ENCODE data around the gene ZDHHC5. TPM values are rescaled to one million over a fixed set of nuclear protein-coding genes. Genes with fewer than 3 reads are reported as not detected.
"Not testable (repeated sequence)": the region's sequence is repeated elsewhere in the genome, so short reads cannot be mapped to it uniquely, and the experiment has no call there.

ZDHHC5 gene
- total RNA-seq, 1 donor from 2014 or later: 79.8 TPM

- Histone ChIP-seq H3K4me3 (no peak overlapping the region), H3K27ac (no peak overlapping the region), H3K27me3 (no peaks in the 10 kb centered on the region), H3K36me3 (peaks cover 69% of the 10 kb centered on the region), H3K4me1 (peaks cover 23% of the 10 kb centered on the region), H3K9me3 (no peaks in the 10 kb centered on the region)
- TF ChIP-seq CTCF (IDR thresholded peaks at IDR 0.05): no peak
- intact Hi-C loops (cut with DNase I): no loop called here
- no peak for ATAC-seq
- no peak for DNase-seq
These were observed 11.5 kb downstream of the ZDHHC5 start for GRCh38 chr11:57679396-57679795.

GRCh38 chr11:57680552-57680874 lies 12.6 kb downstream of the ZDHHC5 start:
- Histone ChIP-seq H3K27me3 (no peaks in the 10 kb centered on the region), H3K4me1 (peaks cover 21% of the 10 kb centered on the region), H3K36me3 (peaks cover 71% of the 10 kb centered on the region), H3K9me3 (no peaks in the 10 kb centered on the region), H3K27ac (no peak overlapping the region), H3K4me3 (no peak overlapping the region)
- intact Hi-C loops (cut with DNase I): no loop called here
- no peak for DNase-seq
- no peak for TF ChIP-seq CTCF (IDR thresholded peaks at IDR 0.05)
- ATAC-seq: no peak

DNA sequence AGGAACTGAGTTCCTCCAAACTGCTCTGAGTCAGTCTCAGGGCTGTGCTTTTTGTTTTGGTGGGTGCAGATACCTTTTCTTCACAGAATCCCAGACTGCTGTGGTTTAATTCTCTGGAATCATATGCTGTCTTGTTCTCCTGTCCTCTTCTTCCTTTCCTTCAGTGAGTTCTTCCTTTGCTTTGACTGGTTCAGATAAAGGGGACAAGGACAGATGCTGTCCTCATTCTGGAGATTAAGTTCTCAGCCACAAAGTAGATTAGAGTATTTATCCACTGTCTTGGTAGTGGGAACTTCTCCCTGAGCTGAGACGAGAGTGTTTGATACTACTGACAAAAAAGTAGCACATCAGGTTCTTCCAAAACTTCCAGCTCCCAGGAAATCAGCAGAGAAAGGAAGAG lies 13.3 kb downstream of the ZDHHC5 start:
- ATAC-seq (no peak), DNase-seq (no peak)
- Histone ChIP-seq H3K27ac (no peak overlapping the region), H3K4me3 (no peak overlapping the region), H3K27me3 (no peaks in the 10 kb centered on the region), H3K36me3 (peaks cover 71% of the 10 kb centered on the region), H3K4me1 (peaks cover 14% of the 10 kb centered on the region), H3K9me3 (no peaks in the 10 kb centered on the region)
- TF ChIP-seq CTCF (IDR thresholded peaks at IDR 0.05): no peak
- intact Hi-C loops (cut with DNase I): no loop called here

GRCh38 chr11:57690474-57690873 lies 22.6 kb downstream of the ZDHHC5 start:
- intact Hi-C loops (cut with DNase I); H3K4me1 ChIP-seq; ATAC-seq; H3K27me3 ChIP-seq; H3K9me3 ChIP-seq; DNase-seq; H3K27ac ChIP-seq; H3K4me3 ChIP-seq: not testable (repeated sequence)
- peaks cover 100% of the 10 kb centered on the region for H3K36me3 ChIP-seq

- peak; percentile 15 for ATAC-seq
- no peaks in the 10 kb centered on the region for H3K4me1 ChIP-seq
- DNase-seq: no peak
- no peaks in the 10 kb centered on the region for H3K27me3 ChIP-seq
- intact Hi-C loops (cut with DNase I): no loop called here
- no peaks in the 10 kb centered on the region for H3K9me3 ChIP-seq
- no peak overlapping the region for H3K4me3 ChIP-seq
- no peak overlapping the region for H3K27ac ChIP-seq
- no peak for TF ChIP-seq CTCF (IDR thresholded peaks at IDR 0.05)
- H3K36me3 ChIP-seq: peaks cover 92% of the 10 kb centered on the region
These were observed 31.0 kb downstream of the ZDHHC5 start for GRCh38 chr11:57698843-57699365.

GRCh38 chr11:57699813-57700212 lies 31.9 kb downstream of the ZDHHC5 start:
- no peak for TF ChIP-seq CTCF (IDR thresholded peaks at IDR 0.05)
- Histone ChIP-seq H3K4me3 (no peak overlapping the region), H3K36me3 (peaks cover 92% of the 10 kb centered on the region), H3K27me3 (no peaks in the 10 kb centered on the region), H3K27ac (no peak overlapping the region), H3K9me3 (no peaks in the 10 kb centered on the region), H3K4me1 (no peaks in the 10 kb centered on the region)
- ATAC-seq: no peak
- intact Hi-C loops (cut with DNase I): no loop called here
- no peak for DNase-seq
